Activated naive CD4-positive, alpha-beta T cell treated with anti-CD3 and anti-CD28 coated beads for 36 hours (primary cell): ENCODE data around the gene GNRHR. TPM values are rescaled to one million over a fixed set of nuclear protein-coding genes. Genes with fewer than 3 reads are reported as not detected.
"Not testable (repeated sequence)": the region's sequence is repeated elsewhere in the genome, so short reads cannot be mapped to it uniquely, and the experiment has no call there.

Experiments
- CTCF ChIA-PET: fragments of 350-600 bp; sonication (Branson Sonifier 250); formaldehyde crosslinking; loops from one replicate; lab custom pipeline; 2021; ENCODE audit warnings: antibody characterized with exemption; lab: Charles Lee
- DNase-seq: peaks from one replicate; pipeline ENCODE4 v3.0.0-alpha.2; 2020
- H3K27ac Mint-ChIP-seq: one replicate; pipeline ENCODE4 v1.8.0; 2021; ENCODE audit warnings: mild to moderate bottlenecking, mixed read lengths
- H3K27me3 Mint-ChIP-seq: one replicate; pipeline ENCODE4 v1.8.0; 2021; ENCODE audit warnings: low read depth, mixed read lengths
- H3K36me3 Mint-ChIP-seq: one replicate; pipeline ENCODE4 v1.8.0; 2021; ENCODE audit warnings: low read depth, mixed read lengths
- H3K4me1 Mint-ChIP-seq: one replicate; pipeline ENCODE4 v1.8.0; 2021; ENCODE audit warnings: low read depth, mixed read lengths
- H3K4me3 Mint-ChIP-seq: one replicate; pipeline ENCODE4 v1.8.0; 2021; ENCODE audit warnings: mild to moderate bottlenecking, moderate library complexity, mixed read lengths
- H3K9me3 Mint-ChIP-seq: one replicate; pipeline ENCODE4 v1.8.0; 2021; ENCODE audit warnings: mixed read lengths
- intact Hi-C: fragments of 100-400 bp; cut with micrococcal nuclease; formaldehyde crosslinking; loops from one replicate; pipeline ENCODE4 v1.15.1; 2023
- total RNA-seq, 2 experiments: library from RNA; stranded (reverse); gene quantifications; one replicate each; pipeline ENCODE4 v1.2.3, GENCODE V29; 2021

GNRHR gene
- total RNA-seq, 2 experiments from 2014 or later = not detected

DNA sequence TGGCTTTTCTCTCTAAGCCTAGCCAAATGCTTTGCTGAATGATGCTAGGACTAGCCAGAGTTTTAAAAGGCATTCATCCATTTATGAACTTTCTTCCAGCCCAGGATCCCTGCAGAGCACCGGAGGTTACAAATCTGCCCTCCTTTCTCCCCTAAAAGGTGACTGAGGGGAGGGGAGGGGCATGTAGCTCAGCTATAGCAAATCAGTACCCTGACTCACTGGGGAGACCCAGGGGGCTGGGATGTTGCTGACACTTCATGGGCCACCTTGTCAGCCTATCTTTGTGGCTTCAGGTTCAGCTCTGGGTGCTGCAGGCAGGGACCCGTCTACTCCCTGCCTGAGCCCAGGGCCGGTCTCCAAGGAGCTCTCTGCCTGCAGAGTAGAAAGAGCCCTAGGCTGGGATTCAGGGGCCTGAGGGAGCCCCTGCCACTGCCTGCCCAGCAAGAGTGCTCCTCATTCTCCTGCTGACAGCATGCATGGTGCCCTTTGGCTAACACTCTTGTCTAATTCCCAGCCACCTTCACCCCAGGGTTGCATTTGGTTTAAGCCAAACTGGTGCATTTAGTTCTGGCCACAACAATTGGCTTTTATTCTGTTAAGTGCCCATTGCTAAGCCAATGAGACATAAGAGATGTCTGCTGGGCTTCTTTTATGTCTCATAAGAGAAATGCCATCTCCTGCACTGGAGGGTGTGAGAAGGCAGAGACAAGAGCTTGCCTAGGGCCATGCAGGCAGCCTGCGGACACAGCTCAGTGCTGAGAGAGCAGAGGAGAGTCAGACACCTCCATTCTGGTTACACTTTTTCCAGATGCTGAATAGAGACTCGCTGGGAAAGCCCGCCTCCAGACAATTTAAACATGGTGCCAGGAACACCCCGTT is 41.3 kb downstream of the GNRHR start:
- DNase-seq = no peak
- H3K27ac Mint-ChIP-seq = no peak overlapping the region
- CTCF ChIA-PET = interaction anchor here (1.3 kb wide), 1 partner anchor 12 kb away, joined by 3 read pairs; the partner anchor contains the start of gene UBA6
- intact Hi-C loops = no loop called here
- no peaks in the 10 kb centered on the region for H3K27me3 Mint-ChIP-seq
- no peaks in the 10 kb centered on the region for H3K9me3 Mint-ChIP-seq
- peaks cover 23% of the 10 kb centered on the region for H3K36me3 Mint-ChIP-seq
- H3K4me1 Mint-ChIP-seq = peaks cover 35% of the 10 kb centered on the region
- H3K4me3 Mint-ChIP-seq = no peak overlapping the region

DNA sequence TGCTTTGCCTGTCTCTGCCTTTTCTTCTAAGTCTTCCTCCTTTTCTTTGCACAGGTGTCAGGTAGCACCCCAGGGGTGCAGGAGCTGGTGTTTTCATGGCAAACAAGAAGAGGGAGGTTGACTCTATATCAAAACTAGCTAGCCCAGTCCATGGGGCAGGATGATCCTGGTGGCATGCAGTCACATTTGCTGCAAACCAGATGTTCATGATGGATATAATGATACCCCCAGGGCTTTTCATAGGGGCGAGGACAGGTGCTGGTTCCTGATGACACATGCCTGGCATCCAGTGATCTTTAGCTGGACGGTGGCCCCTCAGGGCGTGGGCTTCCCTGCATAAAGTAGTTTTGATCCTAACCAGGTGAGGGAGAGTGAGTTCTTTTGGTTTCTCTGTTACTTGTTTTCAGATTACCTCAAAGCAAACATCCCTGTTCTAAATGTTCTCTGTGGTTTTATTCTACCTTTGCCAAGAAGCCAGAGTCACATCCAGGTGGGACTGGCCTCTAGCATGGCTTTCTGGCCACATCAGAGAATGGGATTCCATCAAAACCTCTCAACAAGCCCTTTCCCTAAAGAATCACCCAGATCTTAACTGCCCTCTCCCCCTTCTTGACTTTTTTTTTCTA is 42.1 kb downstream of the GNRHR start:
- H3K27ac Mint-ChIP-seq = no peak overlapping the region
- CTCF ChIA-PET = interaction anchor here (1.3 kb wide), 1 partner anchor 11 kb away, joined by 3 read pairs; the partner anchor contains the start of gene UBA6

DNA sequence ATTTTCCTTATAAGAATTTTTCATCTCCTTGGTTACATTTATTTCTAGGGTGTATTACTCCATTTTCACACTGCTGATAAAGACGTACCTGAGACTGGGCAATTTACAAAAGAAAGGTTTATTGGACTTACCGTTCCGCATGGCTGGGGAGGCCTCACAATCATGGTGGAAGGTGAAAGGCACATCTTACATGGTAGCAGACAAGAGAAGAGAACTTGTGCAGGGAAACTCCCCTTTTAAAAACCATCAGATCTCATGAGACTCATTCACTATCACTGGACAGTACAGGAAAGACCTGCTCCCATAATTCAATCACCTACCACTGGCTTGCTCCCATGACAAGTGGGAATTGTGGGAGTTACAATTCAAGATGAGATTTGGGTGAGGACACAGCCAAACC is 47.5 kb downstream of the GNRHR start:
- H3K27ac Mint-ChIP-seq, DNase-seq, H3K27me3 Mint-ChIP-seq, intact Hi-C loops, H3K4me3 Mint-ChIP-seq, CTCF ChIA-PET: not testable (repeated sequence)
- peaks cover 32% of the 10 kb centered on the region for H3K36me3 Mint-ChIP-seq
- H3K4me1 Mint-ChIP-seq = peaks cover 41% of the 10 kb centered on the region
- H3K9me3 Mint-ChIP-seq = peaks cover 10% of the 10 kb centered on the region

More for the DNA sequence above, 42.1 kb downstream of the GNRHR start:
- no peak overlapping the region for H3K4me3 Mint-ChIP-seq
- no peaks in the 10 kb centered on the region for H3K27me3 Mint-ChIP-seq
- H3K9me3 Mint-ChIP-seq = no peaks in the 10 kb centered on the region
- intact Hi-C loops = no loop called here
- peaks cover 24% of the 10 kb centered on the region for H3K36me3 Mint-ChIP-seq
- peaks cover 35% of the 10 kb centered on the region for H3K4me1 Mint-ChIP-seq
- no peak for DNase-seq

DNA sequence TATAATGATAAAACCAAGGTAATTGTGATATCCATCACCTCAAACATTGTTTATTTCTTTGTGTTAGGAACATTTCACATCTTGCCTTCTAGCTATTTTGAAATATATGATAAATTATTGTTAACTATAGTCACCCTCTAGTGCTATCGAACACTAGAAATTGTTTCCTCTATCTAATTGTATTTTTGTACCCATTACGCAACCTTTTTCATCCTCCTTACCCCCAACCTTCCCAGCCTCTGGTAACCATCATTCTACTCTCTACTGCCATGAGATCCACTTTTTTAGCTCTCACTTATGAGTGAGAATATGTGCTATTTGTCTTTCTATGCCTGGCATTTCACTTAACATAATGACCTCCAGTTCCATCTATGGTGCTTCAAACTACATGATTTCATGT is 49.3 kb downstream of the GNRHR start:
- CTCF ChIA-PET = no interaction called here
- DNase-seq = no peak
- H3K36me3 Mint-ChIP-seq = peaks cover 32% of the 10 kb centered on the region
- peaks cover 10% of the 10 kb centered on the region for H3K9me3 Mint-ChIP-seq
- peaks cover 40% of the 10 kb centered on the region for H3K4me1 Mint-ChIP-seq
- no peak overlapping the region for H3K4me3 Mint-ChIP-seq
- no peak overlapping the region for H3K27ac Mint-ChIP-seq
- intact Hi-C loops = loop anchor here (5.0 kb wide), 1 partner anchor 542 kb away; the partner anchor contains the start of gene TMPRSS11B
- no peaks in the 10 kb centered on the region for H3K27me3 Mint-ChIP-seq

DNA sequence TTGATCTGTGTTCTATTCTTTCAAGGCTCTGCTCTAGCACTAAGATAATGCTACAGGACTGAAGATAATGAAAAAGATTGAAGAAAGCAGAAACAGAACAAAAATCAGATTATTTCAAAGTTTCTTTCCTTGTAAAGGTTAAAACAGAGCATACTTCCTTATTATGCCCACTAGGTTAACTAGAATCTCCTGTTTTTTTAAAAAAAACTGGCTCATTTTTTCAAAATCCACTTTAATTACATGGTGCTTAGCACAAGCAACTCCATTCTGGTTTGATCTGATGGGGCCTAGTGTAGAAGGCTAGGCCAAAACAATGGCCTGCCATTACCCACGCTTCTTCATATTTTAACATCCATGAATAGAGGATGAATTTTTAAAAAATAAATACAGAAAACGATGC is 52.0 kb downstream of the GNRHR start:
- intact Hi-C loops = loop anchor here (5.0 kb wide), 1 partner anchor 545 kb away; the partner anchor contains the start of gene TMPRSS11B
- Mint-ChIP-seq H3K9me3 (peaks cover 10% of the 10 kb centered on the region), H3K4me3 (peak overlapping the region; percentile 91), H3K4me1 (peaks cover 50% of the 10 kb centered on the region), H3K27me3 (no peaks in the 10 kb centered on the region), H3K27ac (no peak overlapping the region), H3K36me3 (peaks cover 23% of the 10 kb centered on the region)
- CTCF ChIA-PET = interaction anchor here (1.5 to 1.7 kb wide), 2 partner anchors 15 to 44 kb away, joined by 3 to 6 read pairs; no protein-coding TSS in a partner anchor
- DNase-seq = no peak

DNA sequence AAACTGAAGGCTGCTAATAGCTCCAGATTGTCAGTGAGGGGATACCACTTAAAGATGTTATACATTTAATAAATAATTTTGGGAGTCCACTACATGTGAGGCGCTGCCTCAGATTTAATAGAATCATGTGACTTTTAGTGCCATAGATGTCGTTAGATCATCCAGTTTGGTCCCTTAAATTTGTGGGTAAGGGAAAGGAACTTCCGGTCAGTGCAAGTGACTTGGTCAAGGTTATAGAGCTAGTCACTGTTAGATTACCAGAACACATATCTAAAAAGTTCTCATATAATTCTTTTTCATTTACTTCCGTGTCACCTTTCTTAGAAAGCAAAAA is 52.7 kb downstream of the GNRHR start:
- CTCF ChIA-PET = interaction anchor here (0.9 to 1.7 kb wide), 3 partner anchors 11 to 45 kb away, joined by 3 to 6 read pairs (median 3); no protein-coding TSS in a partner anchor
- no peak for DNase-seq
- Mint-ChIP-seq H3K27me3 (no peaks in the 10 kb centered on the region), H3K4me3 (peak overlapping the region; percentile 91), H3K27ac (peak overlapping the region; percentile 96), H3K36me3 (peaks cover 20% of the 10 kb centered on the region), H3K4me1 (peaks cover 50% of the 10 kb centered on the region), H3K9me3 (peaks cover 7% of the 10 kb centered on the region)
- intact Hi-C loops = loop anchor here (1.0 to 5.0 kb wide), 9 partner anchors 13 to 649 kb away; partner anchors contain the start of genes CENPC, STAP1, TMPRSS11B and YTHDC1

DNA sequence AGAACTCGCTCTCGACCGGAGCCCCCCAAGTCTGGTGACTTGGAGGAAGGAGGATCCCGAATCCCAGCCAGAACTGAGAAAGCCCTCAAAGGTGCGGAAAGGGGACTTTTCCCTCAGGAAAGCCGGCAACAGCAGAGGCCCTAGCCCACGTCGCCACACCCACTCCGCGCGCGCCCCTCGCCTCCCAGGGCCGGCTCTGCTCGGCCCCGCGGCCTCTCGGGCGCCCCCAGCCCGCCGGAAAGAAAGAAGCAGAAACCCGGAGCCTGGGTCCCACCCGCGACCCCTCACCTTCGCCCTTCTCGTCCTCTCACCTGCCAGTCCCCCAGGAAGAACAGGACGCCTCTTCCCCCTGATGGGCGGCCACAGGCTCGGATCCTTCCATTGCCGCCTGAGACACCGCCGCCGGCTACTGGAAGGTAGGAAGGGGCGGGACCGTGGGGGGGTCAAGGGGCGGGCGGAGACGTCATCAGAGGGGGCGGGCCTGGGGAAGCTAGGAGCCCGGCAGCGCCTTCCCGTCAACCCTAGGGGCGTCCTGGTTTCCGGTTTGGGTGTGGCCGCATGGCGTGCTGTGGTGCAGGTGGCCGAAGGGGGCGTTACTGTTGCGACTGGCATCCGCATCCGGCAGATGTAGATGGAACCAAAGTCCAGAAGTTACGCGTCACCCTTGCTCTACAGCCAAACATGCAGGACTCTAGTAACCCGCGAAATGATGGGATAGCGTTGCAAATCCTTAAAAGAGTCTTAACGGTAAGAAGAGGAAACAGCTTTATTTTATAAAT is 53.3 kb downstream of the GNRHR start, which contains the start of gene UBA6:
Gene UBA6, minus strand, starts transcription at position 418 of the 779 bp plus-strand sequence. Its CDS starts 36 bp downstream, at position 382.
- Mint-ChIP-seq H3K4me3 (peak within 1 kb of the TSS; percentile 91), H3K27ac (peak within 1 kb of the TSS; percentile 96), H3K4me1 (peaks cover 48% of the 10 kb centered on the region), H3K36me3 (peaks cover 15% of the 10 kb centered on the region), H3K9me3 (peaks cover 2% of the 10 kb centered on the region), H3K27me3 (no peaks in the 10 kb centered on the region)
- CTCF ChIA-PET = interaction anchor here (0.8 to 1.7 kb wide), 6 partner anchors 12 to 46 kb away, joined by 3 to 6 read pairs (median 4); no protein-coding TSS in a partner anchor
- intact Hi-C loops = loop anchor here (1.0 to 5.0 kb wide), 9 partner anchors 13 to 650 kb away; partner anchors contain the start of genes CENPC, STAP1, TMPRSS11B and YTHDC1
- peak; percentile 97 for DNase-seq

DNA sequence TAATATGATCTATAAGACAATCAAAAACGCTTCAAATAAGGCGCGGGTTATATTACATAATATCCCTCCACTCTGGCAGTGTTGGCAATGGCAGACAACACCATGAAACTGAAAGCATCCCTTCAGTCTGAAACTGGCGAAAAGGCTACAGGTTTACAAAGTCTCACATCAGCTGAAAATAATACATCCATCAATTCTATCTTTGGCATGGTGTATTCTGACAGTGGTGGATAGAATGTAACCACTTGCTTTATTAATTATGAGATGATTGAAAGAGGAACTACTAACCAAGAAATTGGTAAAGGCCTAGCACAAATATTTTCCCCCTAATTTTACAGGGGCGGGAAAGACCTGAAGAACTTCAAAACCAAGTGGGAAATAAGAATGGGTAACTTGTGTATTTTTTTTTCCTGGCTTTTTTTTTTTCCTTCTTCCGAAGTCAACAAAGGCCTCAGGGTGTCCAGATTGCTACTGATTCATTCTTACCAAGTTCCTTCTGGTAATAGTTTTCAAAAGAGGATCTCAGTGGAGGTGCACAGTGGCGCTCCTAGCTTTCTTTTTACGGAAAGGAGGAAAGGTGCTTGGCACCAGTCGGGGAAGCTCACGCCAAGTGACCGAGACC is 54.0 kb downstream of the GNRHR start:
- DNase-seq = peak; percentile 23
- CTCF ChIA-PET = interaction anchor here (0.6 to 1.5 kb wide), 7 partner anchors 12 to 157 kb away, joined by 3 to 6 read pairs (median 4); no protein-coding TSS in a partner anchor
- intact Hi-C loops = loop anchor here (2.0 to 5.0 kb wide), 3 partner anchors 141 to 651 kb away; partner anchors contain the start of genes STAP1, TMPRSS11B and YTHDC1
- H3K4me3 Mint-ChIP-seq = peak overlapping the region; percentile 91
- no peaks in the 10 kb centered on the region for H3K27me3 Mint-ChIP-seq
- H3K36me3 Mint-ChIP-seq = peaks cover 11% of the 10 kb centered on the region
- H3K4me1 Mint-ChIP-seq = peaks cover 44% of the 10 kb centered on the region
- H3K27ac Mint-ChIP-seq = peak overlapping the region; percentile 96
- H3K9me3 Mint-ChIP-seq = no peaks in the 10 kb centered on the region

DNA sequence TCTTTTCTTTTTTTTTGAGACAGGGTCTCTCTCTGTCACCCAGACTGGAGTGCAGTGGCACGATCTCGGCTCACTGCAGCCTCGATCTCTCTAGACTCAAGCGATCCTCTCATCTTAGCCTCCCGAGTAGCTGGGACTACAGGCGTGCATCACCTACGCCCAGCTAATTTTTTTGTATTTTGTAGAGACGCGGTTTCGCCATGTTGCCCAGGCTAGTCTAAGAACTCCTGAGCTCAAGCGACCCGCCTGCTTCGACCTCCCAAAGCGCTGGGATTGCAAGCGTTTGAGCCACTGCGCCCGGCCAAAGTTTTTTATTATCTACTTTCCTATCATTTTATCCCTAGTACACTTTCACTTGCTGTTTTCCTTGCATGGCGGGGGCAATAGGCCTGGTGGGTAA is 54.6 kb downstream of the GNRHR start:
- CTCF ChIA-PET = interaction anchor here (0.6 to 1.4 kb wide), 6 partner anchors 14 to 156 kb away, joined by 3 to 6 read pairs (median 4); no protein-coding TSS in a partner anchor
- Mint-ChIP-seq H3K9me3 (no peaks in the 10 kb centered on the region), H3K36me3 (peaks cover 10% of the 10 kb centered on the region), H3K27me3 (no peaks in the 10 kb centered on the region), H3K4me3 (peak overlapping the region; percentile 91), H3K27ac (no peak overlapping the region), H3K4me1 (peaks cover 42% of the 10 kb centered on the region)
- no peak for DNase-seq
- intact Hi-C loops = loop anchor here (2.0 to 5.0 kb wide), 3 partner anchors 141 to 651 kb away; partner anchors contain the start of genes STAP1, TMPRSS11B and YTHDC1

DNA sequence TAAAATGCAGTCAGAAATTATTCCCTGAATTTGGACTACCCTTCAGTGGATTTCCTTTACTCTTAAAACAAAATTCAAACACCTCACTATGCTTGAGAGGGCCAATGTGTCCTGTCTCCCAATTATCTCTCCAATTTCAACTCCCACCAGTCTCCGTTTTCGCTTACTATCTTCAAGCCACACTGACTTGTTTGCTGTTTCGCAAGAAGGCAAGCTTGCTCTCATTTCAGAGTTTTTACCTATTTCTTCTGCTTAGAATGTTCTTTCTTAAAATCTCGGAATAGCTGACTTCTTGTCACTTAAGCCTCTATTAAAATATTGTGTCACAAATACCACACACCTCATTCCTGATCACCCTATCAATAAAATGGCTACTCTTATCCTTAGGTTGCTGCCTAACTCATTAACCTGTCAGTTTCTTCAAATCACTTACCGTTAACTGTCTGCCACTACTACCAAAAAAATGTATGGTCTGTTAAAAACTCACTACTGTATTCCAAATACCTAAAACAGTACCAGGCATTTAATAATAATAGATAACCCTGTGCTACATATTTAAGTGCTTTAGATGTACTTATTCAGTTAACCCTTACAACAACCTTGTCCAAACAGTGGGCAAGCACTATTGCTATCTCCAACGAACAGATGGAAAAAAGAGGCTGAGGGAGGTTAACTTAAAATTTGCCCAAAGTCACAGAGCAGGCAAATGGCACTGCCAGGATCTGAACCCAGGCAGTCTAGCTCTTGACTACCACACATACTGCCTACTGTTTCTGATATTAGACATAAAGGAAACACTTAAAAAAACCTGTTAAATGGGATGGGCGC is 56.1 kb downstream of the GNRHR start:
- CTCF ChIA-PET = interaction anchor here (0.8 to 0.9 kb wide), 2 partner anchors 15 to 26 kb away, joined by 3 read pairs; no protein-coding TSS in a partner anchor
- H3K27me3 Mint-ChIP-seq = no peaks in the 10 kb centered on the region
- peaks cover 13% of the 10 kb centered on the region for H3K36me3 Mint-ChIP-seq
- H3K27ac Mint-ChIP-seq = no peak overlapping the region
- no peak for DNase-seq
- intact Hi-C loops = no loop called here
- peaks cover 32% of the 10 kb centered on the region for H3K4me1 Mint-ChIP-seq
- H3K9me3 Mint-ChIP-seq = peaks cover under 1% of the 10 kb centered on the region
- H3K4me3 Mint-ChIP-seq = no peak overlapping the region
